ENCODE results near the gene NSA2.
"Not testable (repeated sequence)": the region's sequence is repeated elsewhere in the genome, so short reads cannot be mapped to it uniquely, and the experiment has no call there.

Gene NSA2

DNA sequence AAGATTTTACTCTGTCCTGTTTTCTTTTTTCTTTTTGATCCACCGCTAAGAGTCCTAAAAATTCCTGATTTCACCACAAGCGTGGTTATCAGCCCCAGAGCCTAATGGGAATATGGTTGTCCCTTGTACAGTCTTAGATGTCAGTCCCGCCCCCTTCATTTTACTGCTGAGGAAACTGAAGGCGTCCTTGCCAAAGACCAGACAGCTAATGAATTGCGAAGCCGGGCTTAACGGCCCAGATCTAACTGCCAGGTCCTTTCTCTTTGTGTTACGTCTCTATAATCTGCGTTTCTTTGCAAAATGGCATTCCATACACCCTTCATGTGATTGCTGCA lies 497 bp downstream of the NSA2 start:
- ChIA-PET POLR2A (ENCODE audit: low non-redundant PET) (no interaction called here), CTCF (interaction anchor here (0.6 to 1.8 kb wide), 4 partner anchors 20 to 100 kb away, joined by 3 to 6 read pairs (median 4); no protein-coding TSS in a partner anchor)
- peak; percentile 36 for DNase-seq (ENCODE audit: low spot score)
- peak overlapping the region; percentile 94 for H3K27ac ChIP-seq
- TF ChIP-seq, protein P1, sequence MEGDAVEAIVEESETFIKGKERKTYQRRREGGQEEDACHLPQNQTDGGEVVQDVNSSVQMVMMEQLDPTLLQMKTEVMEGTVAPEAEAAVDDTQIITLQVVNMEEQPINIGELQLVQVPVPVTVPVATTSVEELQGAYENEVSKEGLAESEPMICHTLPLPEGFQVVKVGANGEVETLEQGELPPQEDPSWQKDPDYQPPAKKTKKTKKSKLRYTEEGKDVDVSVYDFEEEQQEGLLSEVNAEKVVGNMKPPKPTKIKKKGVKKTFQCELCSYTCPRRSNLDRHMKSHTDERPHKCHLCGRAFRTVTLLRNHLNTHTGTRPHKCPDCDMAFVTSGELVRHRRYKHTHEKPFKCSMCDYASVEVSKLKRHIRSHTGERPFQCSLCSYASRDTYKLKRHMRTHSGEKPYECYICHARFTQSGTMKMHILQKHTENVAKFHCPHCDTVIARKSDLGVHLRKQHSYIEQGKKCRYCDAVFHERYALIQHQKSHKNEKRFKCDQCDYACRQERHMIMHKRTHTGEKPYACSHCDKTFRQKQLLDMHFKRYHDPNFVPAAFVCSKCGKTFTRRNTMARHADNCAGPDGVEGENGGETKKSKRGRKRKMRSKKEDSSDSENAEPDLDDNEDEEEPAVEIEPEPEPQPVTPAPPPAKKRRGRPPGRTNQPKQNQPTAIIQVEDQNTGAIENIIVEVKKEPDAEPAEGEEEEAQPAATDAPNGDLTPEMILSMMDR (conservative IDR thresholded peaks at IDR 0.05; ENCODE audit: low read depth) = no peak

DNA sequence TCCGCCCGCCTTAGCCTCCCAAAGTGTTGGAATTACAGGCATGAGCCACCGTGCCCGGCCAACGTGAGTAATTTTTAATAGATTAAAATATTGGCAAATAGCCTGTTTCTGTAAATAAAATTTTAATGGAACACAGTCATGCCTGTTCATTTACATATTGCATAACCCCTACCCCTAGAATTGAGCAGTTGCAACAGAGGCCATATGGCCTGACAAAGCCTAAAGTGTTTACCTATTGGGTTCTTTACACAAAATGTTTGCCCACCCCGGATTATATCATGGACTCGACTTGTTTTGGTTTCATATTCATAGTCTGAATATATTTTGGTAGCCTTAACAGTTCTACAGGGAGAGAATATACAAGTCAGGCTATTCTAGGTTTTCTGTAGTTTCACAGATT lies 5.3 kb downstream of the NSA2 start:
- CTCF ChIA-PET = interaction anchor here (0.6 to 0.7 kb wide), 2 partner anchors 470 to 718 kb away, joined by 3 to 8 read pairs; no protein-coding TSS in a partner anchor
- peak overlapping the region; percentile 34; the same call in 1 of the 2 replicates for H3K27ac ChIP-seq
- POLR2A ChIA-PET (ENCODE audit: low non-redundant PET) = interaction anchor here (0.6 kb wide), 1 partner anchor 99 kb away, joined by 4 read pairs; no protein-coding TSS in a partner anchor
- TF ChIP-seq, protein P1 (conservative IDR thresholded peaks at IDR 0.05; ENCODE audit: low read depth) = no peak
- no peak for DNase-seq (ENCODE audit: low spot score)

GRCh38 chr5:74778609-74779008 lies 11.6 kb downstream of the NSA2 start:
- no peak for DNase-seq (ENCODE audit: low spot score)
- CTCF ChIA-PET = no interaction called here
- TF ChIP-seq, protein P1 (conservative IDR thresholded peaks at IDR 0.05; ENCODE audit: low read depth) = no peak
- POLR2A ChIA-PET (ENCODE audit: low non-redundant PET) = no interaction called here
- H3K27ac ChIP-seq = no peak overlapping the region

DNA sequence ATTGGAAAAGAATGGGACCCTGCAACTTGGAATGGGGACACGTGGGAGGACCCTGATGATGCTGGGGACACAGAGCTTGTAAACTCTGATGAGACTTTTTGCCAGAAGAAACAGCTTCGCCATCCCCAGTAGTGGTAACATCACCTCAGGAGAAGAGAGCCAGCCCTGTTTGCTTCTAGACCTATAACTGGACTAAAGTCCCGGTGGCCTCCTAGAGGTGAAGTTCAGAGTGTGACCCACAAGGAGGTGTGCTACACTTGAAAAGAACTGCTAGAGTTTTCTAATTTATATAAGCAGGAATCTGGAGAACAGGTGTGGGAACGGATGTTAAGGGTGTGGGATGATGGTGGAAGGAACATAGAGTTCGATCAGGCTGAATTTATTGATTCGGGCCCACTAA lies 19.8 kb downstream of the NSA2 start:
- TF ChIP-seq, protein P1 (conservative IDR thresholded peaks at IDR 0.05; ENCODE audit: low read depth) = no peak
- no peak for DNase-seq (ENCODE audit: low spot score)
- ChIA-PET POLR2A (ENCODE audit: low non-redundant PET) (no interaction called here), CTCF (interaction anchor here (0.6 to 1.2 kb wide), 2 partner anchors 20 to 143 kb away, joined by 3 to 4 read pairs; partner anchors contain the start of genes GFM2 and NSA2)
- no peak overlapping the region for H3K27ac ChIP-seq

DNA sequence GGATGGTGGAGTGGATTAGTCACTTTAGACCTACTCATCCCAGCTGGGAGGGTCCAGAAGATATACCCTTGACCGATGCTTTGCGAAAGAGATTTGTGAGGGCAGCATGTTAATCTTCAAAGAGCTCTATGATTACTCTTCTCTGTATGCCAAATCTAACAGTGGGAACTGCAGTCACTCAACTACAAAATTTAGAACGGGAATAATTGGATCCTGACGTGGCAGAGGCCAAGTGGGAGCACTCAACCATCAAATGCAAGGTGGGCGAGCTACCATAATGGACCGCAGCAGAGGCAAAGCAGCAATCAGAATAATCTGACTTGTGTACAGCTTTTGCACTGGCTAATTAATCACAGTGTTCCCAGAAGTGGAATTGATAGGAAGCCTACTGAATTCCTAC lies 20.4 kb downstream of the NSA2 start:
- ChIA-PET POLR2A (ENCODE audit: low non-redundant PET) (no interaction called here), CTCF (interaction anchor here (1.2 kb wide), 1 partner anchor 21 kb away, joined by 4 read pairs; the partner anchor contains the start of genes GFM2 and NSA2)
- TF ChIP-seq, protein P1 (conservative IDR thresholded peaks at IDR 0.05; ENCODE audit: low read depth) = no peak
- H3K27ac ChIP-seq = no peak overlapping the region
- no peak for DNase-seq (ENCODE audit: low spot score)

GRCh38 chr5:74791669-74792068 lies 24.6 kb downstream of the NSA2 start:
- H3K27ac ChIP-seq; DNase-seq (ENCODE audit: low spot score); POLR2A ChIA-PET (ENCODE audit: low non-redundant PET): not testable (repeated sequence)
- CTCF ChIA-PET = interaction anchor here (0.6 kb wide), 1 partner anchor 17 kb away, joined by 3 read pairs; no protein-coding TSS in a partner anchor

Data from RWPE1 (cell line).